Measurements from ENCODE around the gene SH3PXD2A.

Gene SH3PXD2A

DNA sequence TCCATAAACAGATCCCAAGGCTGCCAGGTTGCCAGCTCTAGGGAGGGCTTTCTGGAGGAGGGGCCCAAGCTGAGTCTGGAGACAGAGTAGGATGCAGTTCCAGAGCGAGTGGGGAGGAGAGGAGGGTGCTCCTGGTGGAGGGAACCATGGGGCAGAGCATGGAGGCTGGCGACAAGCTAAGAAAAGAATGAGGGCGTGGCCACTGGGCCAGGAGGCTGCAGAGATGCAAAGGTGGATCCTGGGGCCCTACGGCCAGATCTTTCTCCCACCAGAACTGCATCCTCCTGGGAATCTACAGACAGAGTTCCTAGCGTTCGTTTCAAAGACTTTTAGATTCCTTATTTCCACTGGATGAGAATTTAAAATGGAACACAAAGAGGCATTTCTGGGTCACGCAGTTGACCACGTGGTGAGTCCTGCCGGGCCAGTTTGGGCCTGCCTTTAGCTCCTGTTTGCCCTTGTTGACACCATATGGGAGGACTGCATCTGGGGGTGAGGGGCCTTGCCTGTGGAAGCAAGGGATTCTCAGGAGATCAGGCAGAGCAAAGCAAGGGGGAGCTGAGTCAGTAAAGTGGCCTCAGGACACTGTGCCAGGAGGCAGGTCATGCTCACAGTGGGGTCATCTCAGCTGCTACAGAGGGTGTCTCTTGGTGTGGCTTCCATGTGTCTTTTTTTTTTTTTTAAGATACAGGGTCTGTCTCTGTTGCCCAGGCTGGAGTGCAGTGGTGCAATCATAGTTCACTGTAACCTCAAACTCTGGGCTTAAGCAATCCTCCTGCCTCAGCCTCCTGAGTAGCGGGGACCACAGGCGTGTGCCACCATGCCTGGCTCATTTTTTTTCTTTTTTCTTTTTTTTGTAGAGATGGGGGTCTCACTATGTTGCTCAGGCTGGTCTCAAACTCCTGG, 137.8 kb downstream of the SH3PXD2A start:
- ATAC-seq (replicated peaks; ENCODE audit: extremely low read depth, poor library complexity, severe bottlenecking) = no peak
- DNase-seq (ENCODE audit: low spot score in 2 of 2) = no peak
- Mint-ChIP-seq H3K27ac (ENCODE audit: low read depth) (no peak overlapping the region), H3K36me3 (ENCODE audit: insufficient read depth) (no peaks in the 10 kb centered on the region), H3K9me3 (no peaks in the 10 kb centered on the region), H3K27me3 (no peaks in the 10 kb centered on the region), H3K4me3 (no peak overlapping the region), H3K4me1 (no peaks in the 10 kb centered on the region)

DNA sequence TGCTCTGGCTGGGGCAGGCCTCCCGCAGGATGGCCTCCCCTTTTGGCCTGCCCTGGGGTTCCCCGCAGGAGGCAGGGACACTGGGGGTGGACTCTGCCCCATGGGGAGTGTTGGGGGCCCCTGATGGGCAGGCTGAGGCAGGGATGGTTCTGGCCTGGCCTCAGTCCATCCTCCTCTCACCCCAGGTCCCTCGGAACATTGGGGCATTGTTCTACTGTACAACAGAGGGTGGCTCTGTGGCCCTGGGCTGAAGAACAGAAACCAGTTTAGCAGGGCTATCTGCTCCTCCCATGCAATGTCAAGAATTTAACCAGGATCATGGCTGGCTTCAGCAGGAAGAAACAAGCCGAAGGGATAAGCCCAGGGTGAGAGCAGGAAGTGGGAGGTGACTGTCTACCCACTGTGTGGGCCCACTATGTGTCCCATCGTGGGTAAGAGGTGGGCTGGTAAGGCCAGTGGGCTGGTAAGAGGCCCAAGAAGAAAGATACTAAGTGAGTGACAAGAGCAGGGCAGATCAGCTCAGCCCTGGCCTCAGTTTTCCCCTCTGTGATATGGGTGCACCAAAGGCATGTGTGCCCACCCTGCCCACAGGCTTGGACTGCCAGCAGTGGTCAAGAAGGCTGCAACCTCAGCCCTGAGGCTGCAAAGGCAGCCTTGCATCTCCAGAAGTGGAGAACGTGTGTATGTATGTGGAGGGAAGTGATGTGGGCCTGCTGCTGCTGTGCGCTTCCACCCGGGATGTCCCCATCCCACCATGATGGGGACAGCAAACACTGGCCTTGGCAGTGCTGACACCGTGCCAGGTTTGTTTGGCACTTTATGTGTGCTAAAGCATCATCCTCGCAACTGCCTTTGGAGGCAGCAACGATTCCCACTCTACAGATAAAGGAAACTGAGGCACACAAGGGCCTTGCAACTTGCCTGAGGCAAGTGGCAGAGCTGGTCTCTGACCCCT, 138.9 kb downstream of the SH3PXD2A start:
- H3K27ac Mint-ChIP-seq (ENCODE audit: low read depth) = no peak overlapping the region
- no peaks in the 10 kb centered on the region for H3K4me1 Mint-ChIP-seq
- H3K9me3 Mint-ChIP-seq = no peaks in the 10 kb centered on the region
- no peaks in the 10 kb centered on the region for H3K36me3 Mint-ChIP-seq (ENCODE audit: insufficient read depth)
- ATAC-seq (replicated peaks; ENCODE audit: extremely low read depth, poor library complexity, severe bottlenecking) = no peak
- no peak overlapping the region for H3K4me3 Mint-ChIP-seq
- no peak for DNase-seq (ENCODE audit: low spot score in 2 of 2)
- no peaks in the 10 kb centered on the region for H3K27me3 Mint-ChIP-seq

DNA sequence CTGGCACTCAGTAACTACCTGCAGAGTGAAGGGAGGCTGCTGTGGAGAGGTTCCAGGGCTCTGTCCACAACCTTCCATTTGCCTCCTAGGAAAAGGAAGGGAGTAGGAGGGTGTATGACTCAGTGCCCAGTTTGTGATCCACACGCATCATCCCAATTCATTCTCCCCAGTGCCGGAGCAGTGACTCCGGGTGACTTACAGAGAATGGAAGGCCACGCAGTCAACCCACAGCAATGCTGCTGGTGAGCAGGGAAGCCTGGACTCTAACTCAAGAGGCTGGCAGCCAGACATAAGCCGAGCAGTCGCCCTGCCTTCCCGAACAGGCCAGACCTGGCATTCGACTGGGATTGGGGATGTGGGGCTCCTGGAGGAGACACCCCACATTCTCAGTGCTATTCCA, 139.9 kb downstream of the SH3PXD2A start:
- DNase-seq (ENCODE audit: low spot score in 2 of 2) (no peak), ATAC-seq (replicated peaks; ENCODE audit: extremely low read depth, poor library complexity, severe bottlenecking) (no peak)
- H3K27ac Mint-ChIP-seq (ENCODE audit: low read depth) = no peak overlapping the region
- H3K9me3 Mint-ChIP-seq = no peaks in the 10 kb centered on the region
- H3K4me1 Mint-ChIP-seq = no peaks in the 10 kb centered on the region
- no peaks in the 10 kb centered on the region for H3K27me3 Mint-ChIP-seq
- no peaks in the 10 kb centered on the region for H3K36me3 Mint-ChIP-seq (ENCODE audit: insufficient read depth)
- no peak overlapping the region for H3K4me3 Mint-ChIP-seq

DNA sequence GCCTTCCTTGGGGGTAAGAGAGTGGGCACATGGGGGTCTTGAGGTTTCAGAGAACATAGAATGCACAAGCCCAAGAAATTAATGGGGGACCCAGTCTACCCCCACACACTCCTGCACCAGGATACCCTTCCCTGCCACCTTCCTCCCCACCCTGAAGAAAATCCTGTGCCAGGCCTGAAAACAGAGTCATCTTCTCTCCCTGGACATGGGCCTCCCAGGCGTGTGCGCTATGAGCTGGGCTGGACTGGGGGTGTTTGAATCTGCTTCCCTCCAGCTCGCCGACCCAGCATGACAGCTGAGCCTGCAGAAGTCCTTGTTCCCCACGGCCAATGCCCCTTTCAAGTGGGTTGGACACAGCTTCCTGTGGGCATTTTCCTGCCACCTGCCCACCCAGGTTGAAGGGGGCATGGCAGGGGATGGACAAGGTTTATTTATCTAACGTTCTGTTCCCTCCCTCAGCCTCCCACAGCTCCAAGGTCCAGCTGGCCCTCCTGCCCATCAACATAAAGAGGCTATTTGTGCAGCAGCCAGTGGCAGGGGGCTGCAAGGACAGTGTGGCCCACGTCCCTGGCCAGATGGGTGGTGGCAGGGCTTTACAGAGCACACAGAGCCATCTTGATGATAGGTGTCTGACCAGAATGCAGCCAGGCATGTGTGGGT, 141.0 kb downstream of the SH3PXD2A start:
- Mint-ChIP-seq H3K4me1 (no peaks in the 10 kb centered on the region), H3K27me3 (no peaks in the 10 kb centered on the region), H3K36me3 (ENCODE audit: insufficient read depth) (no peaks in the 10 kb centered on the region), H3K9me3 (no peaks in the 10 kb centered on the region), H3K4me3 (no peak overlapping the region), H3K27ac (ENCODE audit: low read depth) (no peak overlapping the region)
- ATAC-seq (replicated peaks; ENCODE audit: extremely low read depth, poor library complexity, severe bottlenecking) (no peak), DNase-seq (ENCODE audit: low spot score in 2 of 2) (no peak)

DNA sequence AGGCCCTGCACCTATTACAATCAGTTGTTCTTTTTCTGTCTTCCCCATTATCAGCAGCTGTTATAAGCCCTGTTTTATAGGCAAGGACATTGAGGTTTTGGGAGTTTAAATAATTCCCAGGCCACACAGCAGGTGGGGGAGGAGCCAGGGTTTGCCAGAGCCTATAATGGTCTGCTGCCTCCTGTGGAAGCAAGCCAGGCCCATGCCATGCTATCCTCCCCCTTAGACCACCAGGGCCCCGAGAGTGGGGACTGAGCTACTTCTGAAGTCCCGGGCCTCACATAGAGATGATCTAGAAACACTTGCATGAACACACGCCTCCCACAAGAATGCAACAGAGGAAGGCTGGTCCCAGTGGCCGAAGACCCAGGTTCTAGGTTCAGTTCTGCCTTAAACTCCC, 141.7 kb downstream of the SH3PXD2A start:
- H3K4me1 Mint-ChIP-seq = no peaks in the 10 kb centered on the region
- DNase-seq (ENCODE audit: low spot score in 2 of 2) (no peak), ATAC-seq (replicated peaks; ENCODE audit: extremely low read depth, poor library complexity, severe bottlenecking) (no peak)
- no peak overlapping the region for H3K4me3 Mint-ChIP-seq
- H3K9me3 Mint-ChIP-seq = no peaks in the 10 kb centered on the region
- H3K27me3 Mint-ChIP-seq = no peaks in the 10 kb centered on the region
- H3K36me3 Mint-ChIP-seq (ENCODE audit: insufficient read depth) = no peaks in the 10 kb centered on the region
- H3K27ac Mint-ChIP-seq (ENCODE audit: low read depth) = peak overlapping the region; percentile 12

DNA sequence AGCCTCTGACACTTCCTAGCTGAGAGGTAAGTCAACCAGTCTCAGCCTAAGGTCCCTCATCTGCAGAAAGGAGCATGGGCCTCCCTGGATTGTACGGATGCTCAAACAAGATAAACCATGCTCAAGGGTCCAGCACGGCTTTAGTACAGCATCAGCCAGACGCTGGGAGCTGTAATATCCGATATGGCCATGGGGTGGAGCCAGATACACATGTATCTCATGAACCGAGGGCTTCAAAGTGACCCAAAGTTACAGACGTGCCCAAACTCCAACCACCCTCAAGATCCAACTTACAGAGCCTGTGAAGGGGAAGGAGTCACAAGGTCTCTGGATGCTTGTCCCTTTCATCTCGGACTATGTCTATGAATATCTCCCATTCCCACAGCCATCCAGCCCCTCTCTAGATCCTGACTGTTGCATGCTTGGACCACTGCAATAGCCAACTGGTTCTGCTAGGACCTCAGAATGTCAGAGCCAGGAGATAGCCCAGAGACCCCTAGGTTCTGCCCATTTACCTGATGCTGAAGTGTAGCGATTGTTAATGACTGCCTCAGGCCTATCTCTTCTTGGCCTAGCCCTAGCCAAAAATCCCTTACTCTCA, 142.4 kb downstream of the SH3PXD2A start:
- DNase-seq (ENCODE audit: low spot score in 2 of 2) (peak; percentile 65 to 80), ATAC-seq (replicated peaks; ENCODE audit: extremely low read depth, poor library complexity, severe bottlenecking) (peak; percentile 65)
- no peaks in the 10 kb centered on the region for H3K4me1 Mint-ChIP-seq
- H3K27me3 Mint-ChIP-seq = no peaks in the 10 kb centered on the region
- no peaks in the 10 kb centered on the region for H3K36me3 Mint-ChIP-seq (ENCODE audit: insufficient read depth)
- H3K9me3 Mint-ChIP-seq = no peaks in the 10 kb centered on the region
- H3K27ac Mint-ChIP-seq (ENCODE audit: low read depth) = peak overlapping the region; percentile 12
- H3K4me3 Mint-ChIP-seq = no peak overlapping the region

DNA sequence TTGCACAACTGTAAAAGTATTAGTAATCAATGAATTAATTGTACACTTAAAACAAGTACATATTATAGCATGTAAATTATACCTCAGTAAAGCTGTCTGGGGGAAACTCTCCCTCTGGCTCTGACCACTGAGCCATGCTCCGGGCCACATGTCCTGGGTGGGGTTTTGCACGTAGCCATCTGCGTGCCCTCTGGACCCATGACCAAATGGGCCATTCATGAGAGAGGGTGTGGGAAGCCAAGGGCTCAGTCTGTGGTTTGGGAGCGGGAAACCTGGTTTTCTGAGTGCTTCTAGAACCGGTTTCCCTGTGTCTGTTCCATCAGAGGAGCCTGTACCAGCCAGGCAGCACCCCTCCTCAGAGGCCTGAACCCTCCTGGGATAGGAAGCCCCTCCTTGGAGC, 143.2 kb downstream of the SH3PXD2A start:
- H3K36me3 Mint-ChIP-seq (ENCODE audit: insufficient read depth) = no peaks in the 10 kb centered on the region
- no peak for DNase-seq (ENCODE audit: low spot score in 2 of 2)
- no peaks in the 10 kb centered on the region for H3K4me1 Mint-ChIP-seq
- no peak overlapping the region for H3K27ac Mint-ChIP-seq (ENCODE audit: low read depth)
- H3K9me3 Mint-ChIP-seq = no peaks in the 10 kb centered on the region
- ATAC-seq (replicated peaks; ENCODE audit: extremely low read depth, poor library complexity, severe bottlenecking) = no peak
- no peak overlapping the region for H3K4me3 Mint-ChIP-seq
- H3K27me3 Mint-ChIP-seq = no peaks in the 10 kb centered on the region

DNA sequence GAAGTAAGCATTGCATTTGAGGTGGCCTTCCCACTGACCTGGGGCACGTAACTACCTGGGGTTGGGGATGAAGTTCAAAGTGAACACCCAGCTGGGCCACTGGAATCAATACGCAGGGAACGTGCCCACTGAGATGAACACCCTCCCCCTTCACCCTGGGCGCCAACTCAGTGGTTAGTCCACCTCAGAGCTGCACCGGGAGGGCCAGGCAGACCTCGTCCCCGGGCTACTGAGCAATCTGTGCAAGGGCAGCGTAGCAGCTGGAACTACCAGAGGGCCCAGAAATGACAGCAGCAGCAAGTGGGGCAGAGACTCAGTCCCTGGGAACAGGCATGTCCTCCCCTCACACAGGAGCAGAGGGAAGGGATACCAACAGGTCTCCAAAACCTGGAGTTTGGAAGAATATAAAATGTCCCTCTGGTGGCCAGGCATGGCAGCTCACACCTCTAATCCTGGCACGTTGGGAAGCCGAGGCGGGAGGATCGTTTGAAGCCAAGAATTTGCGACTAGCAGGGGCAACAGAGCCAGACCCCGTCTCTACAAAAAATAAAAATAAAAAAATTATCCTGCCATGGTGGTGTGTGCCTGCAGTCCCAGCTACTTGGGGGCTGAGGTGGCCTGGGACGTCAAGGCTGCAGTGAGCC, 143.9 kb downstream of the SH3PXD2A start:
- no peak overlapping the region for H3K27ac Mint-ChIP-seq (ENCODE audit: low read depth)
- H3K9me3 Mint-ChIP-seq = no peaks in the 10 kb centered on the region

DNA sequence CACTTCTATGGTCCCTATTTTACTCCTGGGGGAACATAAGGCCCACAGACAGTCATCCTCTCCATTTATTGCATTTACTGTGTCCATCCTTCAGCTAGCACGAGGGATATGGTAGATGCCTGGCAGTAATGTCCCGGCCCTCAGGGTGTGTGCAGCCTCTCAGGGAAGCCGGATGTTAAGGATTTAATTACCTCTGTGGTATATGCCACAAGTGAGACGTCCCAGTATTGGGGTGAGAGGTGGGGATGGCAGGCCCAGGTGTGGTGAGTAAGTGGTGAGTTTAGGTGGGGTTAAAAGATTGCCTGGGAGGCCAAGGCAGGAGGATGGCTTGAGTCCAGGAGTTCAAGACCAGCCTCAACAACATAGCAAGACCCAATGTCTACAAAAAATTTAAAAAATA, 144.9 kb downstream of the SH3PXD2A start:
- Mint-ChIP-seq H3K36me3 (ENCODE audit: insufficient read depth) (no peaks in the 10 kb centered on the region), H3K27me3 (no peaks in the 10 kb centered on the region), H3K27ac (ENCODE audit: low read depth) (no peak overlapping the region), H3K4me3 (no peak overlapping the region), H3K4me1 (no peaks in the 10 kb centered on the region), H3K9me3 (no peaks in the 10 kb centered on the region)
- DNase-seq (ENCODE audit: low spot score in 2 of 2) = no peak
- no peak for ATAC-seq (replicated peaks; ENCODE audit: extremely low read depth, poor library complexity, severe bottlenecking)

More for the DNA sequence above, 143.9 kb downstream of the SH3PXD2A start:
- no peak for DNase-seq (ENCODE audit: low spot score in 2 of 2)
- H3K4me3 Mint-ChIP-seq = no peak overlapping the region
- H3K27me3 Mint-ChIP-seq = no peaks in the 10 kb centered on the region
- H3K4me1 Mint-ChIP-seq = no peaks in the 10 kb centered on the region
- no peaks in the 10 kb centered on the region for H3K36me3 Mint-ChIP-seq (ENCODE audit: insufficient read depth)
- ATAC-seq (replicated peaks; ENCODE audit: extremely low read depth, poor library complexity, severe bottlenecking) = no peak

DNA sequence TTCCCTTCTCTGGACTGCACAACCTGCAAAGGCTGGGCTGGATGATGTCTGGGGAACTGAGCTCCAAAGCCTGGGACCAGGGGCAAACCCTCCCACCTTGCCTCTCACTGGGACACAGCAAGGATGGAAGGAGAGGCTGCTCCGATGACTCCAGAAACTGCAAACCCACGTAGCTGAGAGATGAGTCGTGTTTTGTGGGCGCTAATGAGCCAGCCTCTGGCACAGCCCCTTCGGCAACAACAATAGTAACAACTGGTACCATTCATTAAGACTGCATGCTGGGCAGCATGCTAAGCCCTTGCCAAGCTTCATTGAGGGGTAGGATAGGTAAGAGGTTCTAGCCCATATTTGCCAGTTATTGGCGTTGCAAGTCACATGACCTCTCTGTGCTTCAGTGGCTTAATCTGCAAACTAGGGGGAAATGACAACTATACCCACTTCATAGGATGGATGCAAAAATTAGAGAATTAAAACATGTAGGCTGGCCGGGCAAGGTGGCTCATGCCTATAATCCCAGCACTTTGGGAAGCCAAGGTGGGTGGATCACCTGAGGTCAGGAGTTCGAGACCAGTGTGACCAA, 145.9 kb downstream of the SH3PXD2A start:
- Mint-ChIP-seq H3K4me3 (no peak overlapping the region), H3K4me1 (no peaks in the 10 kb centered on the region), H3K36me3 (ENCODE audit: insufficient read depth) (no peaks in the 10 kb centered on the region), H3K27ac (ENCODE audit: low read depth) (no peak overlapping the region), H3K9me3 (no peaks in the 10 kb centered on the region), H3K27me3 (no peaks in the 10 kb centered on the region)
- ATAC-seq (replicated peaks; ENCODE audit: extremely low read depth, poor library complexity, severe bottlenecking) (no peak), DNase-seq (ENCODE audit: low spot score in 2 of 2) (no peak)

DNA sequence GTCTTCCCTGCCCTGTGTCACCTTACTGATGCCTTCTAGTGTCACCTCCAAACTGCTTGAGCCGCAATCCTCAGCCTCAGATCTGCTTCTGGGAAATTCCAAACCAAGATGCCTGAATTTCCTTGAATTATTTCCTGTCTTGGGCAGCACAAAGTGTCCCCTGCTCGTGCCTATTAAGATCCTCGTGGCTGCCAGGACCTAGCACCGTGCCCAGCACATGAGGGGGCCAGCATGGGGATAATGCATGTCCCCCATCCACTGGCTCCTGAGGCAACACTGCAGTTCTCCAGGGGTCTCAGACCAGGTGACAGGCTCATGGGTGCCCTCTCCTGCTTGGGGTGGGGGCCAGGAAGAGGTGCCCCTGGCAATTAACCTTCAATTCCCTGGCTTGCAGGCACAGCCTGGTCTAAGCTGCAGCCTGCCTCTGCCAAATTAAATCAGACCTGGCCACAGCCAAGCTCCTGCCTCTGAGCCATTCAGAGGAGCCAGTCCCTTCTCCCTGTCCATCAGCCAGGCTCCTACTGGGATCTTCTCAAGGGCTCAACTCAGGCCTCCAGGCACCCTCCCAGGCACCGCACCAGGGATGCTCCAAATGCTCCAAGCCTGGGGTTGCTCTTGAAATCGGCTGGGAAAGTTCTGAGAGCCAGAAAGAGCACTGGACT, 146.6 kb downstream of the SH3PXD2A start:
- Mint-ChIP-seq H3K36me3 (ENCODE audit: insufficient read depth) (no peaks in the 10 kb centered on the region), H3K4me3 (no peak overlapping the region), H3K9me3 (no peaks in the 10 kb centered on the region), H3K27me3 (no peaks in the 10 kb centered on the region), H3K27ac (ENCODE audit: low read depth) (no peak overlapping the region), H3K4me1 (no peaks in the 10 kb centered on the region)
- ATAC-seq (replicated peaks; ENCODE audit: extremely low read depth, poor library complexity, severe bottlenecking) (no peak), DNase-seq (ENCODE audit: low spot score in 2 of 2) (no peak)
